ENCODE results near the gene PCDHGA7.
"Not testable (repeated sequence)": the region's sequence is repeated elsewhere in the genome, so short reads cannot be mapped to it uniquely, and the experiment has no call there.

Gene PCDHGA7

GRCh38 chr5:141382469-141383294 is at the start of gene PCDHGA7:
Gene PCDHGA7 (plus strand): TSS chr5:141382742. CDS start chr5:141382900, 158 bp downstream.
- DNase-seq = no peak

GRCh38 chr5:141338538-141339306 is 43.8 kb upstream of the PCDHGA7 start, which contains the start of gene PCDHGA2:
Gene PCDHGA2 (plus strand): TSS chr5:141338760.
- no peak for DNase-seq

GRCh38 chr5:141340781-141341354 is 41.7 kb upstream of the PCDHGA7 start:
- not testable (repeated sequence) for DNase-seq

- no peak for DNase-seq
Measured at GRCh38 chr5:141342773-141343172, 39.8 kb upstream of the PCDHGA7 start.

- no peak for DNase-seq
Measured at GRCh38 chr5:141343242-141343952, 39.1 kb upstream of the PCDHGA7 start, which contains the start of gene PCDHGA3. Gene PCDHGA3 (plus strand): TSS chr5:141343829. CDS start chr5:141344034, 205 bp downstream.

- no peak for DNase-seq
Measured at GRCh38 chr5:141343953-141344463, 38.5 kb upstream of the PCDHGA7 start.

- DNase-seq = no peak
Measured at GRCh38 chr5:141345327-141345726, 37.2 kb upstream of the PCDHGA7 start.

GRCh38 chr5:141346017-141346416 is 36.5 kb upstream of the PCDHGA7 start:
- DNase-seq = not testable (repeated sequence)

GRCh38 chr5:141349917-141350619 is 32.5 kb upstream of the PCDHGA7 start, which contains the start of gene PCDHGB1:
Gene PCDHGB1 (plus strand): TSS chr5:141350099. CDS start chr5:141350261, 162 bp downstream.
- no peak for DNase-seq

- DNase-seq = no peak
Measured at GRCh38 chr5:141351591-141351990, 31.0 kb upstream of the PCDHGA7 start.

- DNase-seq = no peak
Measured at GRCh38 chr5:141354900-141355469, 27.6 kb upstream of the PCDHGA7 start, which contains the start of gene PCDHGA4. Gene PCDHGA4 (plus strand): TSS chr5:141355021. CDS start chr5:141355108, 87 bp downstream.

- no peak for DNase-seq
Measured at GRCh38 chr5:141355641-141356040, 26.9 kb upstream of the PCDHGA7 start.

- no peak for DNase-seq
Measured at GRCh38 chr5:141356133-141356532, 26.4 kb upstream of the PCDHGA7 start.

GRCh38 chr5:141356950-141357349 is 25.6 kb upstream of the PCDHGA7 start:
- DNase-seq = no peak

GRCh38 chr5:141359790-141360426 is 22.6 kb upstream of the PCDHGA7 start, which contains the start of gene PCDHGB2:
Gene PCDHGB2 (plus strand): TSS chr5:141359994. CDS start chr5:141360136, 142 bp downstream.
- no peak for DNase-seq

- no peak for DNase-seq
Measured at GRCh38 chr5:141360685-141361084, 21.9 kb upstream of the PCDHGA7 start.

GRCh38 chr5:141362719-141363118 is 19.8 kb upstream of the PCDHGA7 start:
- DNase-seq = no peak

- DNase-seq = no peak
Measured at GRCh38 chr5:141363952-141364660, 18.4 kb upstream of the PCDHGA7 start, which contains the start of gene PCDHGA5. Gene PCDHGA5 (plus strand): TSS chr5:141364162. CDS start chr5:141364331, 169 bp downstream.

GRCh38 chr5:141366016-141366896 is 16.3 kb upstream of the PCDHGA7 start:
- no peak for DNase-seq
